Tibial nerve (tissue), 4 donors: ENCODE data around the gene SH2D3C. TPM values are rescaled to one million over a fixed set of nuclear protein-coding genes. Genes with fewer than 3 reads are reported as not detected.

Experiments
- DNase-seq, 2 donors: peaks; one replicate each; pipeline ENCODE4 v3.0.0-alpha.2; 2019; ENCODE audit warnings: low spot score in 2 of 2
- H3K27ac ChIP-seq, 4 donors: fragments of 200-600 bp; sonication (generic) in 3 of 4; one replicate each; pipeline ENCODE4 v1.5.1; 2017 to 2019; ENCODE audit warnings: mild to moderate bottlenecking in 1 of 4
- H3K27me3 ChIP-seq, 2 donors: fragments of 200-600 bp; sonication (generic) in 1 of 2; one replicate each; pipeline versions ENCODE4 v1.5.1 to v1.6.0; 2017 to 2019
- H3K36me3 ChIP-seq, 3 donors: fragments of 200-600 bp; sonication (generic); one replicate each; pipeline ENCODE4 v1.5.1; 2018 to 2019
- H3K4me1 ChIP-seq, 4 donors: fragments of 200-600 bp; sonication (generic) in 3 of 4; one replicate each; pipeline ENCODE4 v1.5.1; 2017 to 2019
- H3K4me3 ChIP-seq, 4 donors: fragments of 200-600 bp; sonication (generic) in 3 of 4; one replicate each; pipeline ENCODE4 v1.5.1; 2017 to 2019; ENCODE audit warnings: mild to moderate bottlenecking in 1 of 4, moderate library complexity in 1 of 4
- H3K9me3 ChIP-seq, 4 donors: fragments of 200-600 bp; sonication (generic) in 3 of 4; one replicate each; pipeline ENCODE4 v1.5.1; 2017 to 2019
- CTCF ChIP-seq, 5 experiments: fragments of 200-600 bp in 3 of 5; fragments of 450-650 bp in 2 of 5; sonication (generic) in 3 of 5; IDR thresholded peaks; one replicate each; pipeline ENCODE4 v1.5.1; 2016 to 2019; ENCODE audit warnings: antibody characterized with exemption in 5 of 5, mild to moderate bottlenecking in 3 of 5, moderate library complexity in 2 of 5
- EP300 ChIP-seq, 2 donors: sonication (generic); formaldehyde crosslinking; IDR thresholded peaks; one replicate each; pipeline ENCODE4 v1.6.1; 2017; ENCODE audit warnings: antibody characterized with exemption in 2 of 2, mild to moderate bottlenecking in 1 of 2
- POLR2A ChIP-seq, 2 donors: fragments of 450-650 bp; IDR thresholded peaks; one replicate each; pipeline ENCODE4 v1.6.1; 2017; ENCODE audit warnings: antibody characterized with exemption in 2 of 2, mild to moderate bottlenecking in 2 of 2, moderate library complexity in 2 of 2
- WGBS, 2 donors: methylation state at CpG; one replicate each; pipeline ENCODE4 v1.1.5; 2018; 5-methylcytosine and 5-hydroxymethylcytosine counted together
- total RNA-seq, 4 donors: library from RNA; depleted of rRNA; stranded (reverse); fragments of >200 nt; gene quantifications; one replicate each; pipeline ENCODE4 v1.1.0, GENCODE V29; 2016

SH2D3C gene
- total RNA-seq, 4 donors from 2014 or later: 4.2 to 18.9 (median 13.4) TPM

GRCh38 chr9:127818574-127818973 is 40.1 kb upstream of the SH2D3C start:
- DNase-seq: no peak
- Histone ChIP-seq H3K4me1 (peaks cover 0 to 44% (median 7%) of the 10 kb centered on the region in 4 donors), H3K9me3 (no peaks in the 10 kb centered on the region), H3K36me3 (peaks cover 5 to 91% (median 16%) of the 10 kb centered on the region in 3 donors), H3K27me3 (no peaks in the 10 kb centered on the region), H3K4me3 (no peak overlapping the region), H3K27ac (peak overlapping the region in 1 of 4 donors; percentile 66)
- 90 to 91% methylated on average over 11 of the region's 11 CpGs for WGBS, 2 donors
- TF ChIP-seq CTCF (IDR thresholded peaks at IDR 0.05) (no peak), POLR2A (IDR thresholded peaks at IDR 0.05) (no peak), EP300 (IDR thresholded peaks at IDR 0.05) (no peak)

DNA sequence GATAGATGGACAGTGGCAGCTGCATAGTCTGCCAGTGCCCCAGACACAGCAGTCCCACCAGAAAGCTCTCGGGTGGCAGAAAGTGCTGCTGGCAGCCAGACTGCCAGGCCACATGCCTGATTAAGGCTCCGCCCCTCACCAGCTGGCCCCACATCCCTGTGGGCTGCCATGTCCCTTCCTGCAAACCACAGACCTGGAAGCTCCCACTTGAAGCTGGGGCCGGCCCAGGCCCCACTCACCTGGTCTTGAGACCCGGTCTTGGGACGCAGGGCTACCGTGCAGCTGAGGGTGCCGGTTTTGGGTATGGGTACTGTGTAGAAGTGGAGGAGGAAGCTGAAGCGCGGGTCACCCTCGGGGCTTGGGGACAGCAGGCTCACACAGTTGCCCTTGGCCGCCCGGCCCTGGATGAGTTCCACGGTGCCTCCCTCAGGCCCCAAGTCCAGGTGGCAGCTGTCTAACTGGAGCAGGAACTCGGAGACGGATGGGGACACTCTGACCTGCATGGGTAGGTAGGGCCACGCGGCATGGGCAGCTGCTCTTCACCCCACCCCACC is 39.5 kb upstream of the SH2D3C start:
- Histone ChIP-seq H3K27me3 (no peaks in the 10 kb centered on the region), H3K27ac (peak overlapping the region in 1 of 4 donors; percentile 66), H3K4me1 (peaks cover 0 to 49% (median 10%) of the 10 kb centered on the region in 4 donors), H3K36me3 (peaks cover 5 to 93% (median 16%) of the 10 kb centered on the region in 3 donors), H3K4me3 (no peak overlapping the region), H3K9me3 (no peaks in the 10 kb centered on the region)
- DNase-seq: no peak
- TF ChIP-seq CTCF (IDR thresholded peaks at IDR 0.05) (no peak), EP300 (IDR thresholded peaks at IDR 0.05) (no peak), POLR2A (IDR thresholded peaks at IDR 0.05) (no peak)
- 80 to 81% methylated on average over 6 to 17 of the region's 17 CpGs for WGBS, 2 donors

DNA sequence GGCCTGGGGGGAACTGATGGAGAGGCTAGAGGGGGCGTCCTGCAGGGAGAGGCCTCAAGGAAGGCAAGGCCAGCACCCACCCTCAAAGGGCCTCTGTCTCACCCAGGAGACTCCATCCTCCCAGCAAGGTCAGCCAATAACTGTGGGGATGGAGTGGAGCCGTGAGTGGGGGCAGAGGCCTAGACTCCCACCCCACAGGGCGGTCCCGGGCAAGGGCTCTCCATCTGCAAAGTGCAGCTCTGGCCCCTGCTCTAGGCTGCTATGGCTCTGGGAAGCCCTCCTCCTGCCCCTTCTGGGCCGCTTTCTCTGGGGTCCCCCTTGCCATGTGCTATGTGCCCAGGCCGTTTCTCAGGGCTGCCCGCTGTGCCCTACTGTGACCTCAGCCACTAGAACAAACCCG is 38.3 kb upstream of the SH2D3C start:
- H3K4me3 ChIP-seq: no peak overlapping the region
- peak overlapping the region in 3 of 4 donors; percentile 34 to 66 (median 60) for H3K27ac ChIP-seq
- H3K4me1 ChIP-seq: peaks cover 0 to 49% (median 10%) of the 10 kb centered on the region in 4 donors
- DNase-seq: no peak
- 64 to 66% methylated on average over 7 of the region's 8 CpGs for WGBS, 2 donors
- TF ChIP-seq CTCF (IDR thresholded peaks at IDR 0.05): no peak
- no peak for TF ChIP-seq EP300 (IDR thresholded peaks at IDR 0.05)
- TF ChIP-seq POLR2A (IDR thresholded peaks at IDR 0.05): no peak
- no peaks in the 10 kb centered on the region for H3K9me3 ChIP-seq
- H3K27me3 ChIP-seq: no peaks in the 10 kb centered on the region
- peaks cover 5 to 99% (median 16%) of the 10 kb centered on the region in 3 donors for H3K36me3 ChIP-seq

GRCh38 chr9:127816362-127816725 is 37.9 kb upstream of the SH2D3C start:
- Histone ChIP-seq H3K36me3 (peaks cover 5 to 100% (median 16%) of the 10 kb centered on the region in 3 donors), H3K4me3 (no peak overlapping the region), H3K27ac (peak overlapping the region in 3 of 4 donors; percentile 34 to 66 (median 60)), H3K4me1 (peaks cover 0 to 49% (median 10%) of the 10 kb centered on the region in 4 donors), H3K9me3 (no peaks in the 10 kb centered on the region), H3K27me3 (no peaks in the 10 kb centered on the region)
- WGBS, 2 donors: 51 to 68% methylated on average over 2 to 3 of the region's 3 CpGs
- DNase-seq: no peak
- TF ChIP-seq EP300 (IDR thresholded peaks at IDR 0.05) (peak in 1 of 2 donors; percentile 3), POLR2A (IDR thresholded peaks at IDR 0.05) (no peak)

- no peak overlapping the region for H3K4me3 ChIP-seq
- peaks cover 5 to 100% (median 16%) of the 10 kb centered on the region in 3 donors for H3K36me3 ChIP-seq
- peak overlapping the region in 3 of 4 donors; percentile 50 to 66 (median 53) for H3K27ac ChIP-seq
- H3K9me3 ChIP-seq: no peaks in the 10 kb centered on the region
- H3K27me3 ChIP-seq: no peaks in the 10 kb centered on the region
- TF ChIP-seq EP300 (IDR thresholded peaks at IDR 0.05): no peak
- no peak for TF ChIP-seq POLR2A (IDR thresholded peaks at IDR 0.05)
- no peak for TF ChIP-seq CTCF (IDR thresholded peaks at IDR 0.05)
- 80 to 81% methylated on average over 30 to 32 of the region's 33 CpGs for WGBS, 2 donors
- H3K4me1 ChIP-seq: peaks cover 0 to 49% (median 10%) of the 10 kb centered on the region in 4 donors
- no peak for DNase-seq
These were observed 37.3 kb upstream of the SH2D3C start for GRCh38 chr9:127815512-127816361.
